HG03558 (cell line): ENCODE data around the gene ENTHD1.

Source experiments
- ATAC-seq: cut with Tn5 transposase; IDR thresholded peaks from one replicate; pipeline ENCODE4 v1.9.1; 2021; ENCODE audit warnings: moderate number of reproducible peaks; ENCODE audit not compliant: unreplicated experiment; ENCODE audit errors: extremely low read depth

ENTHD1 gene

GRCh38 chr22:39699631-39700360 is 193.8 kb downstream of the ENTHD1 start:
- ATAC-seq: no peak

DNA sequence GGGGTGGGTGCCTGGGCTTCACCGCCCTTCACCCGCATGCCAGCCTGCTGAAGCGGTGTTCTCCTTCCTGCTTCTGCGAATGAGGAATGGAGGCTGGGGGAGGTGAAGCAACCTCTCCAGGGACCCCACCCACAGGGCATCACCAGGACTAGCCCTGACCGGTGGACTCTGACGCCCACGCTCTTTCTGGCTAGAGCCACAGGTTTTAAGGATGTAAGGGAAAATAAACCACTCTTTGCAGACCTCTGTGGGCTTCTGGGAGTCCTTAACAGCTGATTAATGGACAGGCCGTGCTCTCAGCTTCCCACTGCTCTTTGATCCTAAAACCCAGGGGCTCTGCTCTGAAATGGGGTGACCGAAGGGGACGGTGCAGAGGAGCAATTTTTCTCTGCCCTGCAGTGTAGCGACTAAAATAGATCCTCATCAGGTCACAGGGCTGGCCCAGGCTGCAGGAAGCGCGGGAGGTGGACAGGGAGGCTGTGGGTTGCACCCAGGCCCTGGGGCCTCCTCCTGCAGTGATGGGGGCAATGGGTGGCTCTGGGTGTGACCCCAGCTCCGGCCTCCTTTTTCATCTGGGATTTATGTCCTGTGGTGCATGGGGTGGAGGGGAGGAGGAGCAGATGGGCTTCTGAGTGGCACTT is 195.7 kb downstream of the ENTHD1 start:
- no peak for ATAC-seq

DNA sequence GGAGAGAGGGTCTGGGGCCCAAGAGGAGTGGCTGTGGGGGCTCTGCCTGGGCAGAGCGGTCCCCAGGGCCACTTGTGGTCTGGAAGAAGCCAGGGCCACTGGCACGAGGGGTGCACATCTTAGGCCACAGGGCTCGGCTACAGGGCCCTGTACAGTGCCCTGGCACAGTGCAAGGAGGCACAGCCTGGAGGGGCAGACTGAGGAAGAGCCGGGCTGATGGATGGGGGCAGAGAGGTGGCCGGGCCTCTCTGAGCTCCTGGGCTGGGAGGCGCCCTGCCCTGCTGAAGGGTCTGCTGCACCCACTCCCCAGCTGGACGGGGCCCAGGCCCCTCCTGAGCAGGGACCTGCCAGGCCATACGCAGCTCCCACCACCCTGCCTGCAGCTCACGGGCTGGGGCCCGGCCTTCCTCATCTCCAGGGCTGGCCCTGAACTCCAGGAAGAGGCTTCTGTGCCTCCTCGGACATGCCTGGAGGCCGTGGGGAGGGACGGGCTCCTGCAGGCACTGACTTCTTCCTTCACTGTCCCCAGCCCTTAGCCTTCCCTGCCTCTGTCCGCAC is 199.5 kb downstream of the ENTHD1 start:
- no peak for ATAC-seq
